Ishikawa (cell line): ENCODE results near the gene LONRF2.

Source experiments
- CEBPB ChIP-seq: IDR thresholded peaks from 2 replicates; pipeline ENCODE4 v1.6.1; 2012
- CREB1 ChIP-seq: IDR thresholded peaks from 2 replicates; pipeline ENCODE4 v1.6.1; 2012; ENCODE audit warnings: low read depth
- EP300 ChIP-seq: IDR thresholded peaks from 2 replicates; pipeline ENCODE4 v1.6.1; 2012; ENCODE audit warnings: borderline replicate concordance
- MAX ChIP-seq: IDR thresholded peaks from 2 replicates; pipeline ENCODE4 v1.6.1; 2012
- TEAD4 ChIP-seq: IDR thresholded peaks from 2 replicates; pipeline ENCODE4 v1.6.1; 2012
- ZBTB7A ChIP-seq: IDR thresholded peaks from 2 replicates; pipeline ENCODE4 v1.6.1; 2012; ENCODE audit warnings: low read depth
- TF ChIP-seq, protein P1 (sequence below): IDR thresholded peaks from 2 replicates; pipeline ENCODE4 v1.6.1; 2012; ENCODE audit warnings: low read depth, mild to moderate bottlenecking

DNA sequence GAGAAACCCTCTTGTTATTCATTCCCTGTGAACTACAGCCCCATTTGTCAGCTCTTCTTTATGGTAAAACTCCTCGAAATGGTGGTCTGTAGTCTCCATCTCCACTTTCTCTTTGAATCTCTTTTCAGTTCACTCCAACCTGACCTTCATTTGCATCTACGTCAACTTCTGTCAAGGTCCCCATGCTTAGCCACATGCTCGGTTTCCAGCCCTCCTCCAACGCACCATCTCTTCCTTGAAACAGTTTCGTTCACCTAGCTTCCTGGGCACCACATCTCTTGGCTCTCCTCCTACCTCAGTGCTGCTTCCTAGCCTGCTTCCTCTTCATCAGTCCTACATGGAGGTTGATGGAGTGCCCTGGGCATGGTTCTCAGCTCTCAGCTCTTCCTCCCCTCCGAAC is 98.8 kb downstream of the LONRF2 start:
- TF ChIP-seq, protein P1, sequence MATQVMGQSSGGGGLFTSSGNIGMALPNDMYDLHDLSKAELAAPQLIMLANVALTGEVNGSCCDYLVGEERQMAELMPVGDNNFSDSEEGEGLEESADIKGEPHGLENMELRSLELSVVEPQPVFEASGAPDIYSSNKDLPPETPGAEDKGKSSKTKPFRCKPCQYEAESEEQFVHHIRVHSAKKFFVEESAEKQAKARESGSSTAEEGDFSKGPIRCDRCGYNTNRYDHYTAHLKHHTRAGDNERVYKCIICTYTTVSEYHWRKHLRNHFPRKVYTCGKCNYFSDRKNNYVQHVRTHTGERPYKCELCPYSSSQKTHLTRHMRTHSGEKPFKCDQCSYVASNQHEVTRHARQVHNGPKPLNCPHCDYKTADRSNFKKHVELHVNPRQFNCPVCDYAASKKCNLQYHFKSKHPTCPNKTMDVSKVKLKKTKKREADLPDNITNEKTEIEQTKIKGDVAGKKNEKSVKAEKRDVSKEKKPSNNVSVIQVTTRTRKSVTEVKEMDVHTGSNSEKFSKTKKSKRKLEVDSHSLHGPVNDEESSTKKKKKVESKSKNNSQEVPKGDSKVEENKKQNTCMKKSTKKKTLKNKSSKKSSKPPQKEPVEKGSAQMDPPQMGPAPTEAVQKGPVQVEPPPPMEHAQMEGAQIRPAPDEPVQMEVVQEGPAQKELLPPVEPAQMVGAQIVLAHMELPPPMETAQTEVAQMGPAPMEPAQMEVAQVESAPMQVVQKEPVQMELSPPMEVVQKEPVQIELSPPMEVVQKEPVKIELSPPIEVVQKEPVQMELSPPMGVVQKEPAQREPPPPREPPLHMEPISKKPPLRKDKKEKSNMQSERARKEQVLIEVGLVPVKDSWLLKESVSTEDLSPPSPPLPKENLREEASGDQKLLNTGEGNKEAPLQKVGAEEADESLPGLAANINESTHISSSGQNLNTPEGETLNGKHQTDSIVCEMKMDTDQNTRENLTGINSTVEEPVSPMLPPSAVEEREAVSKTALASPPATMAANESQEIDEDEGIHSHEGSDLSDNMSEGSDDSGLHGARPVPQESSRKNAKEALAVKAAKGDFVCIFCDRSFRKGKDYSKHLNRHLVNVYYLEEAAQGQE: no peak
- TF ChIP-seq CEBPB (no peak), MAX (no peak), ZBTB7A (no peak), TEAD4 (no peak), CREB1 (no peak), EP300 (no peak)
